GM19328 (cell line): ENCODE measurements around the gene FSTL4.

Experiments
- ATAC-seq: cut with Tn5 transposase; IDR thresholded peaks from one replicate; pipeline ENCODE4 v1.9.1; 2021; ENCODE audit warnings: mild to moderate bottlenecking, moderate library complexity; ENCODE audit not compliant: unreplicated experiment

The FSTL4 gene

GRCh38 chr5:133371371-133372155, 240.8 kb downstream of the FSTL4 start:
- no peak for ATAC-seq

- no peak for ATAC-seq
Measured at GRCh38 chr5:133370904-133371303, 241.4 kb downstream of the FSTL4 start.

GRCh38 chr5:133370036-133370831, 242.1 kb downstream of the FSTL4 start:
- no peak for ATAC-seq

- no peak for ATAC-seq
Measured at GRCh38 chr5:133368916-133369783, 243.2 kb downstream of the FSTL4 start.

GRCh38 chr5:133367984-133368383, 244.4 kb downstream of the FSTL4 start:
- no peak for ATAC-seq

- no peak for ATAC-seq
Measured at GRCh38 chr5:133367071-133367786, 245.1 kb downstream of the FSTL4 start.

- no peak for ATAC-seq
Measured at GRCh38 chr5:133366438-133366837, 245.9 kb downstream of the FSTL4 start.

GRCh38 chr5:133365738-133366137, 246.6 kb downstream of the FSTL4 start:
- no peak for ATAC-seq

GRCh38 chr5:133364936-133365707, 247.2 kb downstream of the FSTL4 start:
- no peak for ATAC-seq

- no peak for ATAC-seq
Measured at GRCh38 chr5:133363807-133364587, 248.3 kb downstream of the FSTL4 start.

- ATAC-seq = no peak
Measured at GRCh38 chr5:133362438-133362837, 249.9 kb downstream of the FSTL4 start.

- no peak for ATAC-seq
Measured at GRCh38 chr5:133361922-133362321, 250.4 kb downstream of the FSTL4 start.

GRCh38 chr5:133360693-133361472, 251.5 kb downstream of the FSTL4 start:
- no peak for ATAC-seq

- ATAC-seq = no peak
Measured at GRCh38 chr5:133359861-133360260, 252.5 kb downstream of the FSTL4 start.

- ATAC-seq = no peak
Measured at GRCh38 chr5:133358271-133358670, 254.1 kb downstream of the FSTL4 start.

- no peak for ATAC-seq
Measured at GRCh38 chr5:133357758-133358157, 254.6 kb downstream of the FSTL4 start.

- ATAC-seq = no peak
Measured at GRCh38 chr5:133356984-133357421, 255.3 kb downstream of the FSTL4 start.

- no peak for ATAC-seq
Measured at GRCh38 chr5:133356396-133356983, 255.9 kb downstream of the FSTL4 start.
